Measurements from ENCODE around the gene MSANTD3.

DNA sequence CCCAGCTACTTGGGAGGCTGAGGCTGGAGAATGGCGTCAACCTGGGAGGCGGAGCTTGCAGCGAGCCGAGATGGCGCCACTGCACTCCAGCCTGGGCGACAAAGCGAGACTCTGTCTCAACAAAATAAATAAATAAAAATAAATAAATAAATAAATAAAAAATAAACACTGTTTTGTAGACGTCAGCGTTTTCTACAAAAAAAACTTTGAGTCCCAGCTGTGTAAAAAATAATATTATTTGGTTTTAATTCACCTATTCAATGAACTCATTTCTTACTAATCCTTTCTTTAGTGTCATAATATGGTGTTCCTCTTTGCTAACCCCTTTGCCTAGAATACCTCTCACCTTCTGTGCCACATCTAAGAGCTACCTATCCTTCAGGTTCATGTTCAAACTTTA, 30.2 kb upstream of the MSANTD3 start:
- TF ChIP-seq, protein P1, sequence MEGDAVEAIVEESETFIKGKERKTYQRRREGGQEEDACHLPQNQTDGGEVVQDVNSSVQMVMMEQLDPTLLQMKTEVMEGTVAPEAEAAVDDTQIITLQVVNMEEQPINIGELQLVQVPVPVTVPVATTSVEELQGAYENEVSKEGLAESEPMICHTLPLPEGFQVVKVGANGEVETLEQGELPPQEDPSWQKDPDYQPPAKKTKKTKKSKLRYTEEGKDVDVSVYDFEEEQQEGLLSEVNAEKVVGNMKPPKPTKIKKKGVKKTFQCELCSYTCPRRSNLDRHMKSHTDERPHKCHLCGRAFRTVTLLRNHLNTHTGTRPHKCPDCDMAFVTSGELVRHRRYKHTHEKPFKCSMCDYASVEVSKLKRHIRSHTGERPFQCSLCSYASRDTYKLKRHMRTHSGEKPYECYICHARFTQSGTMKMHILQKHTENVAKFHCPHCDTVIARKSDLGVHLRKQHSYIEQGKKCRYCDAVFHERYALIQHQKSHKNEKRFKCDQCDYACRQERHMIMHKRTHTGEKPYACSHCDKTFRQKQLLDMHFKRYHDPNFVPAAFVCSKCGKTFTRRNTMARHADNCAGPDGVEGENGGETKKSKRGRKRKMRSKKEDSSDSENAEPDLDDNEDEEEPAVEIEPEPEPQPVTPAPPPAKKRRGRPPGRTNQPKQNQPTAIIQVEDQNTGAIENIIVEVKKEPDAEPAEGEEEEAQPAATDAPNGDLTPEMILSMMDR (IDR thresholded peaks at IDR 0.05), result no peak
- no peak for TF ChIP-seq POLR2A (IDR thresholded peaks at IDR 0.05)
